Adrenal gland (tissue), 5 donors: ENCODE measurements around the gene PHF12.

Source experiments
- CTCF ChIP-seq, 6 experiments: fragments of 450-650 bp in 4 of 6; fragments of 200-600 bp in 2 of 6; sonication (generic) in 1 of 6; IDR thresholded peaks; 1 replicate in 5 of 6; 2 replicates in 1 of 6; pipeline versions ENCODE4 v1.5.1 to v1.8.0; 2016 to 2021; ENCODE audit warnings: antibody characterized with exemption in 6 of 6, mild to moderate bottlenecking in 2 of 6, moderate library complexity in 1 of 6
- POLR2A ChIP-seq, 2 donors: fragments of 450-650 bp; IDR thresholded peaks; one replicate each; pipeline ENCODE4 v1.6.1; 2017; ENCODE audit warnings: antibody characterized with exemption in 2 of 2, mild to moderate bottlenecking in 2 of 2, moderate library complexity in 1 of 2
- donor health status: DM: no; HTN: no; CAD: no.

GRCh38 chr17:28926786-28927185 lies 24.5 kb downstream of the PHF12 start:
- no peak for TF ChIP-seq CTCF (IDR thresholded peaks at IDR 0.05)
- TF ChIP-seq POLR2A (IDR thresholded peaks at IDR 0.05): no peak
